ENCODE data around the gene ANKLE2.
A peak's percentile ranks its signal among the peaks of the same experiment; 100 is the strongest.

Gene ANKLE2

GRCh38 chr12:132687211-132688164, 74.1 kb downstream of the ANKLE2 start, which contains the start of the genes POLE and PXMP2 (continued):
- TF ChIP-seq ELK4 (IDR thresholded peaks at IDR 0.05; ENCODE audit: borderline replicate concordance, low read depth, low read length) (peak; percentile 57; the same call in 1 of the 2 replicates), WT1 (tag by site-specific recombination; IDR thresholded peaks at IDR 0.05) (peak; percentile 18; the same call in 1 of the 2 replicates), ZNF488 (tag by site-specific recombination; IDR thresholded peaks at IDR 0.05) (no peak), ZNF37A (tag by site-specific recombination; IDR thresholded peaks at IDR 0.05) (peak; percentile 61; the same call in 1 of the 2 replicates), ZNF211 (tag by site-specific recombination; IDR thresholded peaks at IDR 0.05; ENCODE audit: low read depth) (no peak), ZNF600 (tag by site-specific recombination; IDR thresholded peaks at IDR 0.05) (no peak), SCRT1 (tag by site-specific recombination; IDR thresholded peaks at IDR 0.05; ENCODE audit: borderline replicate concordance) (no peak), KLF17 (tag by site-specific recombination; IDR thresholded peaks at IDR 0.05) (peak; percentile 58), GLI2 (tag by site-specific recombination; IDR thresholded peaks at IDR 0.05; ENCODE audit: borderline replicate concordance, low read depth) (no peak; the same call in 1 of the 2 replicates), ZNF350 (tag by site-specific recombination; IDR thresholded peaks at IDR 0.05) (no peak), ZSCAN16 (tag by site-specific recombination; IDR thresholded peaks at IDR 0.05) (no peak), TRIM28 (IDR thresholded peaks at IDR 0.05; ENCODE audit: borderline replicate concordance, low read length) (no peak), ZNF23 (tag by site-specific recombination; IDR thresholded peaks at IDR 0.05; ENCODE audit: borderline replicate concordance) (no peak), ZNF707 (tag by site-specific recombination; IDR thresholded peaks at IDR 0.05) (no peak), GLIS2 (tag by site-specific recombination; IDR thresholded peaks at IDR 0.05) (peak; percentile 86), ZNF280D (tag by site-specific recombination; IDR thresholded peaks at IDR 0.05) (no peak), ZNF580 (tag by site-specific recombination; IDR thresholded peaks at IDR 0.05) (no peak), ZNF10 (tag by site-specific recombination; IDR thresholded peaks at IDR 0.05) (no peak), ZNF544 (tag by site-specific recombination; IDR thresholded peaks at IDR 0.05) (no peak), ZNF202 (tag by site-specific recombination; IDR thresholded peaks at IDR 0.05; ENCODE audit: borderline replicate concordance) (no peak), KLF16 (tag by site-specific recombination; IDR thresholded peaks at IDR 0.05) (peak; percentile 91), ZFP69B (tag by site-specific recombination; IDR thresholded peaks at IDR 0.05) (0 out of 2 replicates have a peak, but pooled peaks have one; percentile 31), ZNF362 (tag by site-specific recombination; IDR thresholded peaks at IDR 0.05) (no peak), ZFP41 (tag by site-specific recombination; IDR thresholded peaks at IDR 0.05; ENCODE audit: borderline replicate concordance) (no peak), ZNF354C (tag by site-specific recombination; IDR thresholded peaks at IDR 0.05; ENCODE audit: borderline replicate concordance, low read depth) (no peak), SP2 (tag by site-specific recombination; IDR thresholded peaks at IDR 0.05) (peak; percentile 82), ZBTB20 (tag by site-specific recombination; IDR thresholded peaks at IDR 0.05) (no peak), ZBTB6 (tag by site-specific recombination; IDR thresholded peaks at IDR 0.05) (peak; percentile 89), ZNF48 (tag by site-specific recombination; IDR thresholded peaks at IDR 0.05) (no peak)
